GM18520 (cell line): ENCODE data around the gene S100A2.
"Not testable (repeated sequence)": the region's sequence is repeated elsewhere in the genome, so short reads cannot be mapped to it uniquely, and the experiment has no call there.

Source experiments
- ATAC-seq: cut with Tn5 transposase; IDR thresholded peaks from one replicate; pipeline ENCODE4 v1.9.1; 2021; ENCODE audit not compliant: unreplicated experiment

The S100A2 gene

GRCh38 chr1:153592748-153593147 is 27.1 kb upstream of the S100A2 start:
- no peak for ATAC-seq

GRCh38 chr1:153588482-153588881 is 22.8 kb upstream of the S100A2 start:
- no peak for ATAC-seq

- ATAC-seq: not testable (repeated sequence)
Measured at GRCh38 chr1:153588033-153588432, 22.4 kb upstream of the S100A2 start.

GRCh38 chr1:153587314-153587713 is 21.7 kb upstream of the S100A2 start:
- no peak for ATAC-seq

GRCh38 chr1:153586347-153586746 is 20.7 kb upstream of the S100A2 start:
- ATAC-seq: no peak

- ATAC-seq: no peak
Measured at GRCh38 chr1:153585006-153585405, 19.4 kb upstream of the S100A2 start.

- ATAC-seq: no peak
Measured at GRCh38 chr1:153583976-153584375, 18.3 kb upstream of the S100A2 start.

- not testable (repeated sequence) for ATAC-seq
Measured at GRCh38 chr1:153583514-153583913, 17.9 kb upstream of the S100A2 start.

- ATAC-seq: not testable (repeated sequence)
Measured at GRCh38 chr1:153582836-153583235, 17.2 kb upstream of the S100A2 start.

- ATAC-seq: no peak
Measured at GRCh38 chr1:153578936-153579335, 13.3 kb upstream of the S100A2 start.

GRCh38 chr1:153578490-153578889 is 12.8 kb upstream of the S100A2 start:
- ATAC-seq: no peak

GRCh38 chr1:153577624-153578051 is 12.0 kb upstream of the S100A2 start:
- no peak for ATAC-seq

GRCh38 chr1:153577138-153577537 is 11.5 kb upstream of the S100A2 start:
- no peak for ATAC-seq

- ATAC-seq: not testable (repeated sequence)
Measured at GRCh38 chr1:153575497-153575896, 9.9 kb upstream of the S100A2 start.

GRCh38 chr1:153575081-153575491 is 9.4 kb upstream of the S100A2 start:
- not testable (repeated sequence) for ATAC-seq

GRCh38 chr1:153573351-153573750 is 7.7 kb upstream of the S100A2 start:
- no peak for ATAC-seq

- no peak for ATAC-seq
Measured at GRCh38 chr1:153572569-153573015, 6.9 kb upstream of the S100A2 start.

- no peak for ATAC-seq
Measured at GRCh38 chr1:153571706-153572105, 6.1 kb upstream of the S100A2 start.

GRCh38 chr1:153570874-153571273 is 5.2 kb upstream of the S100A2 start:
- ATAC-seq: no peak

- no peak for ATAC-seq
Measured at GRCh38 chr1:153569465-153569864, 3.8 kb upstream of the S100A2 start.

- ATAC-seq: no peak
Measured at GRCh38 chr1:153568367-153569099, 2.9 kb upstream of the S100A2 start.

GRCh38 chr1:153567621-153568366 is 2.1 kb upstream of the S100A2 start:
- ATAC-seq: no peak
